Stomach (tissue), 9 donors: ENCODE measurements around the gene CELA2B. TPM values are rescaled to one million over a fixed set of nuclear protein-coding genes. Genes with fewer than 3 reads are reported as not detected.
A peak's percentile ranks its signal among the peaks of the same experiment; 100 is the strongest.

Source experiments
- DNase-seq, 2 donors: peaks; one replicate each; pipeline versions ENCODE4 v3.0.0 to v3.0.0-alpha.2; 2013 to 2019
- H3K27ac ChIP-seq, 5 donors: fragments of 200-600 bp in 4 of 5; sonication (generic) in 4 of 5; one replicate each; pipeline ENCODE4 v1.5.1; 2013 to 2019; ENCODE audit warnings: mild to moderate bottlenecking in 1 of 5, moderate library complexity in 1 of 5
- H3K27me3 ChIP-seq, 3 donors: fragments of 200-600 bp; sonication (generic); one replicate each; pipeline ENCODE4 v1.5.1; 2017 to 2019; ENCODE audit warnings: mixed run types in 1 of 3
- H3K36me3 ChIP-seq, 4 donors: fragments of 200-600 bp; sonication (generic); 1 replicate in 3 of 4; 2 replicates in 1 of 4; pipeline ENCODE4 v1.5.1; 2016 to 2019
- H3K4me1 ChIP-seq, 4 donors: fragments of 200-600 bp; sonication (generic); one replicate each; pipeline ENCODE4 v1.5.1; 2016 to 2019
- H3K4me3 ChIP-seq, 4 donors: fragments of 200-600 bp; sonication (generic) in 3 of 4; one replicate each; pipeline ENCODE4 v1.5.1; 2016 to 2019; ENCODE audit warnings: mild to moderate bottlenecking in 1 of 4
- H3K9me3 ChIP-seq, 4 donors: fragments of 200-600 bp; sonication (generic); one replicate each; pipeline ENCODE4 v1.5.1; 2016 to 2019
- EP300 ChIP-seq: sonication (generic); formaldehyde crosslinking; IDR thresholded peaks from one replicate; pipeline ENCODE4 v1.6.1; 2017; ENCODE audit warnings: antibody characterized with exemption
- POLR2A ChIP-seq, 4 donors: fragments of 450-650 bp; IDR thresholded peaks; one replicate each; pipeline ENCODE4 v1.6.1; 2016; ENCODE audit warnings: antibody characterized with exemption in 4 of 4, control low read depth in 2 of 4, mild to moderate bottlenecking in 1 of 4, moderate library complexity in 1 of 4
- POLR2AphosphoS5 ChIP-seq, 3 donors: sonication (generic); formaldehyde crosslinking; IDR thresholded peaks; one replicate each; pipeline ENCODE4 v1.6.1; 2016; ENCODE audit warnings: antibody characterized with exemption in 3 of 3
- WGBS, 5 donors: extraction: QIAGEN DNeasy Blood & Tissue Kit in 3 of 5; methylation state at CpG; one replicate each; pipeline versions ENCODE4 v1.1.5 to v1.1.7; 2013 to 2018; 5-methylcytosine and 5-hydroxymethylcytosine counted together
- intact Hi-C: fragments of 100-400 bp; cut with DNase I; formaldehyde crosslinking; loops from one replicate; pipeline ENCODE4 v1.15.1; 2023; ENCODE audit warnings: low total_unique reads
- polyA plus RNA-seq, 3 donors: library from polyadenylated mRNA; stranded (reverse); fragments of 200-250 nt; gene quantifications; one replicate each; pipeline ENCODE4 v1.2.3, GENCODE V29; 2013
- total RNA-seq, 5 donors: library from RNA; depleted of rRNA; stranded (reverse); fragments of >200 nt; gene quantifications; one replicate each; pipeline versions ENCODE4 v1.1.0 to v1.2.3, GENCODE V29; 2014 to 2016
- TF ChIP-seq, protein P1 (sequence below), 7 experiments: fragments of 450-650 bp in 4 of 7; fragments of 200-600 bp in 3 of 7; sonication (generic) in 3 of 7; IDR thresholded peaks; one replicate each; pipeline ENCODE4 v1.5.1; 2016 to 2019; ENCODE audit warnings: antibody characterized with exemption in 7 of 7, control low read depth in 2 of 7, mild to moderate bottlenecking in 1 of 7
- donor health status: healthy with polysubstance abuse.
- donor health status: Bipolar disorder and iron deficiency.
- donor health status: healthy.

Gene CELA2B
- total and polyA plus RNA-seq, 8 donors: not detected

DNA sequence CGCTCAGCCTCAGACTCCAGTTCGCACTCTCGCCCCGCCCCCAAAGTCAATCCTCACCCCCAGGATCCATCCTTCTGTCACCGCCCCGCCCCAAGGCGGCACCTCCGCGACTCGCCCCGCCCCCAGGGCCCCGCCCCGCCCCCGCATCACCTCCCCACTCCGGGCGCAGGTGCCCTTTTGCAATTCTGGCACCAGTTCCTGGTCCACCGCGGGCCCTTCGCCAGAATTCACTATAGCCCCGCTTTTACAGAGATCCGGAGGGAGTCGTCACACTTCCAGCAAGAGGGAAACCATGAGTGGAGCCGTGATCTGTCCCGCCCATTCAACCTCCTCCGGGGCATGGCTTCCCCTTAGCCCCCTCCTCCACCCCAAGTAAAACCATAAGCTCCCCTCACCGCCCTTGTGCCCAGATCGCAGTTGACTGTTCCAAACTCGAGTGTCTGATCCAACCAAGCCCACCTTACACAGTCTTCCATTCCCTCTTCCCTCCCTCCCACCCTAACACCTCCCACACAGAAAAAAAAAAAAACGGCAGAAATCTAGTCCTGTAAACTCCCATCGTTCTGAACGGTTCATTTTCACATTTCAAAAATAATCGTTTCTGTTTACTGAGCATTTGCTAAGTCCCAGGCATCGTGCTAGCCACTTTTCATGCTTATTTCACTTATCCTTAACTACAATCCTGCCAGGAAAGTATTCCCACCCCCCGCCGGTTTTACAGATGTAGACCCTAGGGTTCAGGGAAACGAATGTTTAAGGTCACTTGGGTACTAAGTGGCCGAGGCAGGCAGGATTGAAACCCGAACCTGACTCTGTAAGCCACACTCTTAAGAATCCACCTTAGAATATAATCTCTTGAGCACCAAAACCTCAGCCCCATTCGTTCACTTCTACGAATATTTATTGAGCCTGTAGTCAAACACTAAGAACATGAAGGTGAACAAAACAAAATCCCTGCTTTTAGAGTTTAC lies 49.4 kb downstream of the CELA2B start:
- peaks cover 0 to 12% (median 4%) of the 10 kb centered on the region in 4 donors for H3K36me3 ChIP-seq
- intact Hi-C loops: no loop called here
- peak overlapping the region; percentile 69 to 94 (median 80) for H3K4me3 ChIP-seq
- DNase-seq: peak in 1 of 2 donors; percentile 55
- H3K27ac ChIP-seq: peak overlapping the region; percentile 97 to 99 (median 98)
- TF ChIP-seq POLR2A (IDR thresholded peaks at IDR 0.05): no peak
- TF ChIP-seq POLR2AphosphoS5 (IDR thresholded peaks at IDR 0.05): peak in 1 of 3 donors; percentile 61
- no peaks in the 10 kb centered on the region for H3K9me3 ChIP-seq
- H3K4me1 ChIP-seq: peaks cover 30 to 51% (median 44%) of the 10 kb centered on the region in 4 donors
- no peaks in the 10 kb centered on the region for H3K27me3 ChIP-seq
- WGBS, 5 donors: 2 to 3% (median 3%) methylated on average over 38 to 40 of the region's 40 CpGs

GRCh38 chr1:15526021-15526489 lies 50.2 kb downstream of the CELA2B start:
- Histone ChIP-seq H3K36me3 (peaks cover 0 to 19% (median 11%) of the 10 kb centered on the region in 4 donors), H3K27me3 (no peaks in the 10 kb centered on the region), H3K4me1 (peaks cover 30 to 51% (median 43%) of the 10 kb centered on the region in 4 donors), H3K4me3 (peak overlapping the region; percentile 78 to 94 (median 82)), H3K27ac (peak overlapping the region; percentile 44 to 99 (median 97)), H3K9me3 (no peaks in the 10 kb centered on the region)
- 3 to 11% (median 6%) methylated on average over 9 of the region's 9 CpGs for WGBS, 5 donors
- TF ChIP-seq POLR2AphosphoS5 (IDR thresholded peaks at IDR 0.05) (no peak), EP300 (no peak), POLR2A (IDR thresholded peaks at IDR 0.05) (no peak)
- TF ChIP-seq, protein P1, sequence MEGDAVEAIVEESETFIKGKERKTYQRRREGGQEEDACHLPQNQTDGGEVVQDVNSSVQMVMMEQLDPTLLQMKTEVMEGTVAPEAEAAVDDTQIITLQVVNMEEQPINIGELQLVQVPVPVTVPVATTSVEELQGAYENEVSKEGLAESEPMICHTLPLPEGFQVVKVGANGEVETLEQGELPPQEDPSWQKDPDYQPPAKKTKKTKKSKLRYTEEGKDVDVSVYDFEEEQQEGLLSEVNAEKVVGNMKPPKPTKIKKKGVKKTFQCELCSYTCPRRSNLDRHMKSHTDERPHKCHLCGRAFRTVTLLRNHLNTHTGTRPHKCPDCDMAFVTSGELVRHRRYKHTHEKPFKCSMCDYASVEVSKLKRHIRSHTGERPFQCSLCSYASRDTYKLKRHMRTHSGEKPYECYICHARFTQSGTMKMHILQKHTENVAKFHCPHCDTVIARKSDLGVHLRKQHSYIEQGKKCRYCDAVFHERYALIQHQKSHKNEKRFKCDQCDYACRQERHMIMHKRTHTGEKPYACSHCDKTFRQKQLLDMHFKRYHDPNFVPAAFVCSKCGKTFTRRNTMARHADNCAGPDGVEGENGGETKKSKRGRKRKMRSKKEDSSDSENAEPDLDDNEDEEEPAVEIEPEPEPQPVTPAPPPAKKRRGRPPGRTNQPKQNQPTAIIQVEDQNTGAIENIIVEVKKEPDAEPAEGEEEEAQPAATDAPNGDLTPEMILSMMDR (IDR thresholded peaks at IDR 0.05): no peak
- no peak for DNase-seq
- intact Hi-C loops: no loop called here

DNA sequence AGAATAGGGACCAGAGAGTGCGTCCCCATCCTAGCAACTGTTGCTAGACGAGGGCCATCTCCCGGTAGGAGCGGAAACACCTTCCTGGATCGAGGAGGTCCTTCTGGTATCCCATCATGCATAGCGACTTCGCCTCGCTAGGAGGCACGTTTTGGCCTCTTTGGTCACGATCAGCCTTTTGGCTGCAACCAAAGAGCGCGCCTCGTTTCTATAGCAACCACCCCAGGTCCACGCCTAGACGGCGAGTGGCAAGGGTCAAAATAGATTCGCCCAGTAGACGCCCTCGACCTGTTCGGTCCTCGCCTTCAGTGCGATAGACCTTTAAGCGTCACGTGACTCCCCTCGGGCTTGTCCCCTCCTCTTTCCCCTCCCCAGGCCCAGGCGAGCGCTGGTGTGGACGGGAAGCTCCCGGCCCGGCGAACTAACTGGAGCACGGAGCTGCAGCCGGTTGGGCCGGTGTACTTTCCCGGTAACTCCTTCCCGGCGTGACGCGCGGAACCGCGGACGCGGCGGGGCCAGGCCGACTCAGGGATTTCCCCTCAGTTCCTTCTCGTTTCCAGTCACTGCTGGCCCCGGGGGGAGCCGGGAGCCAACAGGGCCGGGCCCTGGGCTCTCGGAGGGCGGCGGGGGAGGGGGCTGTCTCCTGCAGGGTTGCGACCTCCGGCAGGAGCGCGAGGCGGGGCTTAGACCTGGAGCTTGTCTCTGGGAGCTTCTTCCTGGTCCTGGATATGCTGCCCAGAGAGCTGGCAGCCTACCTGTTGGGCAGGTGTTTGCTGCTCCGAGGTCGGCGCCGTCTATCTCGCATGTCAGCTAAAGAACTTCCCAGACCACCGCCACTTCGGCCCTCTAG lies 50.8 kb downstream of the CELA2B start, which contains the start of gene DNAJC16:
Gene DNAJC16, plus strand, starts transcription at position 359 of the 850 bp plus-strand sequence. CDS start 2,258 bp downstream, outside the sequence.
- Histone ChIP-seq H3K36me3 (peaks cover 0 to 22% (median 17%) of the 10 kb centered on the region in 4 donors), H3K4me1 (peaks cover 30 to 51% (median 43%) of the 10 kb centered on the region in 4 donors), H3K4me3 (peak within 1 kb of the TSS; percentile 78 to 94 (median 82)), H3K27me3 (no peaks in the 10 kb centered on the region), H3K9me3 (no peaks in the 10 kb centered on the region), H3K27ac (peak within 1 kb of the TSS; percentile 97 to 99 (median 98))
- TF ChIP-seq, protein P1 (IDR thresholded peaks at IDR 0.05): peak in 2 of 7 experiments; percentile 26 to 42
- peak; percentile 91 to 100 (median 100) for TF ChIP-seq POLR2AphosphoS5 (IDR thresholded peaks at IDR 0.05)
- no peak for TF ChIP-seq EP300
- peak in 2 of 4 donors; percentile 51 to 80 for TF ChIP-seq POLR2A (IDR thresholded peaks at IDR 0.05)
- intact Hi-C loops: no loop called here
- DNase-seq: peak; percentile 99 to 100
- WGBS, 5 donors: 0 to 1% (median 0%) methylated on average over 22 to 65 of the region's 65 CpGs

DNA sequence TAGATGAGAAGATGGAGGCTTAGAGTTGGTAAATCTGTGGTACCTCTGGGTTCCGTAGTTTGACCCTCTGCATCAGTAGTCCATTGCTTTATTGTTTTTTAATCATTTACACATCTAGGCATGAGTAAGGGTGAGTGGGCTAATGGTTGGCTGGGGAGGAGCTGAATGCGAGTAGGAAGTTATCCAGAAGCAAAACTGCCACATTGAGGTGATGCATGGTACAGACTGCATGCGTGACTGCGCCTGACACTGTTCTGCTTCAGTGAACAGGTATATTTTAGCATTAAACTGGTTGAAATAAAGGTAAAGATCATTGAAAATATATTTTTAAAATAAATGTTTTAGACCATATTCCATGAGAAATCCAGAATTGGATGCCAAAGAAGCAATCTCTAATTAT lies 55.1 kb downstream of the CELA2B start:
- intact Hi-C loops: no loop called here
- WGBS, 5 donors: 91 to 98% (median 94%) methylated on average over 4 of the region's 4 CpGs
- no peak for DNase-seq
- Histone ChIP-seq H3K27ac (no peak overlapping the region), H3K27me3 (no peaks in the 10 kb centered on the region), H3K4me3 (no peak overlapping the region), H3K9me3 (no peaks in the 10 kb centered on the region), H3K4me1 (peaks cover 10 to 24% (median 20%) of the 10 kb centered on the region in 4 donors), H3K36me3 (peaks cover 0 to 45% (median 39%) of the 10 kb centered on the region in 4 donors)
- TF ChIP-seq EP300 (no peak), POLR2A (IDR thresholded peaks at IDR 0.05) (no peak), POLR2AphosphoS5 (IDR thresholded peaks at IDR 0.05) (no peak)
- TF ChIP-seq, protein P1 (IDR thresholded peaks at IDR 0.05): no peak
